GM12878 (cell line): Measurements from ENCODE around the gene CUL1. TPM values are rescaled to one million over a fixed set of nuclear protein-coding genes. Genes with fewer than 3 reads are reported as not detected.

ENCODE experiments used
- ATAC-seq: fragments of 200-7000 bp; cut with Tn5 transposase; 3 replicates; pipeline ENCODE4 v1.9.1; 2020; ENCODE audit warnings: mild to moderate bottlenecking, moderate library complexity
- BruUV-seq: library from RNA; stranded (reverse); fragments of 400-500 nt; replicated peaks from 2 replicates; lab custom pipeline; 2021; lab: Mats Ljungman, UMichigan
- CTCF ChIA-PET: fragments of 300-600 bp; sonication (Branson Sonifier 250); formaldehyde crosslinking; extraction: SDS; loops from one replicate; lab custom pipeline; 2021; ENCODE audit warnings: inconsistent platforms; lab: Yijun Ruan, JAX
- POLR2A ChIA-PET: fragments of 350-600 bp; formaldehyde crosslinking; extraction: SDS; loops from one replicate; lab custom pipeline; 2021; ENCODE audit warnings: inconsistent platforms; lab: Charles Lee
- RAD21 ChIA-PET: fragments of 300-600 bp; sonication (Branson Sonifier 250); formaldehyde crosslinking; loops from one replicate; lab custom pipeline; 2023; ENCODE audit warnings: antibody characterized with exemption; ENCODE audit not compliant: unreplicated experiment; lab: Charles Lee
- SMC1A ChIA-PET: fragments of 300-600 bp; sonication (Branson Sonifier 250); formaldehyde crosslinking; loops from one replicate; lab custom pipeline; 2023; ENCODE audit not compliant: unreplicated experiment, uncharacterized antibody; lab: Charles Lee
- DNase-seq: peaks from one replicate; pipeline ENCODE4 v3.0.0-alpha.2; 2011; ENCODE audit warnings: low read depth, low spot score
- FAIRE-seq: peaks from 3 replicates; lab custom pipeline; 2011; peaks lifted over from hg19 to GRCh38; lab: Jason Lieb, UNC
- H2AFZ ChIP-seq: 2 replicates; pipeline ENCODE4 v1.6.0; 2011; ENCODE audit warnings: low read depth, low read length, control low read depth; ENCODE audit not compliant: control insufficient read depth
- H3K27ac ChIP-seq: 2 replicates; pipeline ENCODE4 v1.5.1; 2011; ENCODE audit warnings: control low read depth; ENCODE audit not compliant: control insufficient read depth, insufficient read depth
- H3K27me3 ChIP-seq, 2 experiments: replicated peaks in 1 of 2; 2 replicates each; pipeline versions ENCODE4 v1.6.0 to v1.6.1; 2011; ENCODE audit warnings: low read length in 1 of 2; ENCODE audit not compliant: control insufficient read depth in 2 of 2, insufficient read depth in 2 of 2
- H3K36me3 ChIP-seq, 2 experiments: 2 replicates each; pipeline ENCODE4 v1.5.1; 2011; ENCODE audit warnings: low read length in 1 of 2; ENCODE audit not compliant: control insufficient read depth in 2 of 2, insufficient read depth in 2 of 2
- H3K4me1 ChIP-seq: 2 replicates; pipeline ENCODE4 v1.6.1; 2011; ENCODE audit warnings: mild to moderate bottlenecking, low read length, moderate library complexity, mixed read lengths; ENCODE audit not compliant: control insufficient read depth, insufficient read depth
- H3K4me2 ChIP-seq: 2 replicates; pipeline ENCODE4 v1.6.0; 2011; ENCODE audit warnings: control low read depth; ENCODE audit not compliant: control insufficient read depth, insufficient read depth
- H3K4me3 ChIP-seq: fragments of 200-600 bp; sonication (generic); 2 replicates; pipeline ENCODE4 v1.5.1; 2016
- H3K79me2 ChIP-seq: 2 replicates; pipeline ENCODE4 v1.6.0; 2011; ENCODE audit warnings: low read length; ENCODE audit not compliant: control insufficient read depth, insufficient read depth
- H3K9ac ChIP-seq: 2 replicates; pipeline ENCODE4 v1.8.0; 2011; ENCODE audit warnings: low read length, control low read depth, mixed read lengths; ENCODE audit not compliant: control insufficient read depth, insufficient read depth
- H3K9me3 ChIP-seq: replicated peaks from 3 replicates; pipeline ENCODE4 v1.5.1; 2011; ENCODE audit warnings: mild to moderate bottlenecking, low read length; ENCODE audit not compliant: control insufficient read depth, insufficient read depth
- H4K20me1 ChIP-seq: 2 replicates; pipeline ENCODE4 v1.6.0; 2011; ENCODE audit not compliant: control insufficient read depth, insufficient read depth
- ATF3 ChIP-seq: IDR thresholded peaks from 2 replicates; pipeline ENCODE4 v1.6.1; 2011; ENCODE audit warnings: low read depth, mild to moderate bottlenecking, low read length, moderate library complexity, borderline replicate concordance; ENCODE audit errors: extremely low read depth
- CREB1 ChIP-seq: IDR thresholded peaks from 2 replicates; pipeline ENCODE4 v1.6.1; 2012; ENCODE audit warnings: low read depth, mild to moderate bottlenecking, inconsistent platforms
- PAX5 ChIP-seq: IDR thresholded peaks from 2 replicates; pipeline ENCODE4 v1.6.1; 2011; ENCODE audit warnings: low read depth, low read length, borderline replicate concordance
- SIX5 ChIP-seq: IDR thresholded peaks from 2 replicates; pipeline ENCODE4 v1.6.1; 2011; ENCODE audit warnings: mild to moderate bottlenecking, low read depth, low read length, moderate library complexity; ENCODE audit not compliant: severe bottlenecking
- SPI1 ChIP-seq: IDR thresholded peaks from 2 replicates; pipeline ENCODE4 v1.6.1; 2011; ENCODE audit warnings: low read depth, mild to moderate bottlenecking, low read length, moderate library complexity, borderline replicate concordance; ENCODE audit not compliant: insufficient read depth
- WGBS: methylation state at CpG from one replicate; pipeline ENCODE4 v1.1.6; 2016; ENCODE audit warnings: low lambda C conversion rate; ENCODE audit not compliant: insufficient replicate concordance, insufficient coverage; ENCODE audit errors: missing lambda C conversion rate; 5-methylcytosine and 5-hydroxymethylcytosine counted together
- in situ Hi-C: fragments of 300-500 bp; cut with MboI; formaldehyde crosslinking; loops from 9 replicates; pipeline ENCODE4 v1.14.3; 2018; ENCODE audit warnings: mixed read lengths
- intact Hi-C: fragments of 100-400 bp; cut with micrococcal nuclease; formaldehyde crosslinking; loops from one replicate; pipeline ENCODE4 v1.14.2; 2022; ENCODE audit not compliant: unreplicated experiment
- polyA plus RNA-seq, 11 experiments: library from polyadenylated mRNA; depleted of rRNA in 4 of 11; unstranded in 6 of 11; stranded (reverse) in 5 of 11; fragments of >200 nt; fragmentation: Nextera tagmentation in 4 of 11; fragmentation: Illumina TruSeq in 1 of 11; extraction: Ambion mirVana in 4 of 11; extraction: Trizol in 1 of 11; gene quantifications; 1 replicate in 1 of 11; 2 replicates in 10 of 11; pipeline versions ENCODE4 v1.2.1 to v1.2.3, GENCODE V29; 2011 to 2016; ENCODE audit warnings: inconsistent platforms in 2 of 11, missing spikeins in 2 of 11, low read depth in 1 of 11
- total RNA-seq, 4 experiments: library from RNA; depleted of rRNA in 3 of 4; stranded (reverse); fragments of >200 nt in 3 of 4; fragmentation: Illumina TruSeq in 1 of 4; extraction: Trizol in 1 of 4; gene quantifications; 2 replicates each; pipeline versions ENCODE4 v1.2.1 to v1.2.3, GENCODE V29; 2013 to 2021
- TF ChIP-seq, protein P1 (sequence below): fragments of 450-650 bp; IDR thresholded peaks from 2 replicates; pipeline ENCODE4 v1.6.1; 2017; ENCODE audit warnings: antibody characterized with exemption, mild to moderate bottlenecking, moderate library complexity

The CUL1 gene
- total and polyA plus RNA-seq, 10 of the 15 experiments (the other 5 are each of a cell fraction or from before 2014, with no cell fraction given): 13.3 to 63.9 (median 45.9) TPM

DNA sequence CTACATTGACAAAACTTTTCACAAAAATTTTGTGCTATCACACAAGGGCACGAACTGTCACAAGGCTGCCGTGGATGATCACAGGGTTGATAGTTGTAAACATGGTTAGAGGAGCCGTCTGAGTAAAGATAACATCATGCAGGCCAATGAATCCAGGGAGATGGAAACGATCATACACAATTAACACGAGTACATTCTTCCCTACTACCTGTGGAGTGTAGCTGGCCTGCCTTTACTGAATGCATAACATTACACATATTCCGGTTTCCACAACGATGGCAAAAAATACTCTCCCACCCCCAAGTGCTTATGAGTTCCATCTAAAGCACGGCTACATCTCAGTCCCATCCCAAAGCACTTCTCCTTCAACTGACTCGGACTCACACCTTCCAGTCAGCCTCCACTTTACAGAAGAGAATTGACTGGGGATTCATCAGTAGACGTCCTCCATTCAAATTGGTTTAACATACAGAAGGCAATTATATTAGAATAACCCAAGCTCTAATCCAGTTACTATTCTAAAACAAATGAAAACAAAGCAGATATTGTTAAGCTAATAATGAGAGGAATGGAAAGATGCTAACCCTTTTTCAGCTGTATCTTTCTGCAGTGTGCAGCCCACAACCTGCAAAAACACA is 116.3 kb downstream of the CUL1 start:
- whole genome bisulfite sequencing: 72% methylated on average over 10 of the region's 10 CpGs
- no peak for FAIRE-seq

DNA sequence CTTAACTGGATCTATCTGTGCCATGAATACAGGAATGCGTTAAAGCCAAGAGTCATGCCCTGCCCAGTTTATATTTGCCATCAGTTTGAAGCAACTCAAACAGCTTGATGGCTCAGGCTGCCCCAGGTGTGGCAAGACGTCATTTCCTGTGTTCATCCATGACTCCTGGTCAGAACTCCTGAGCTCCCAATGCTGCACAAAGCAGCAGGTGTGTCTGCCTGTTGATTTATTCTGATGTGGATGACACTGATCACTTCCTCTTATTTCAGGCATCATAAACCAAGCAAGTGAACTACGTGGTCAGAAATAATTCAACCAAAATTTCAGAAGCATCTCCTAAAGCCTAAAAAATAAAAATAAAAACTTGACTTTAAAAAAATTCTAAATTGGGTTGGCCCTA is 116.9 kb downstream of the CUL1 start:
- no peak for FAIRE-seq
- H3K9me3 ChIP-seq: no peaks in the 10 kb centered on the region
- SMC1A ChIA-PET: interaction anchor here (0.7 to 1.6 kb wide), 6 partner anchors 10 to 240 kb away, joined by 3 to 5 read pairs (median 3); no protein-coding TSS in a partner anchor
- in situ Hi-C loops: no loop called here
- H3K36me3 ChIP-seq: peaks cover 13 to 43% of the 10 kb centered on the region in 2 experiments
- POLR2A ChIA-PET: no interaction called here
- no peak overlapping the region for H3K4me2 ChIP-seq
- no peak overlapping the region for H3K27ac ChIP-seq
- CTCF ChIA-PET: interaction anchor here (0.9 to 1.9 kb wide), 5 partner anchors 10 to 250 kb away, joined by 3 to 5 read pairs (median 4); no protein-coding TSS in a partner anchor
- whole genome bisulfite sequencing: 30% methylated on average over 3 of the region's 3 CpGs
- H3K79me2 ChIP-seq: no peaks in the 10 kb centered on the region
- peak; percentile 76; the same call in 1 of the 2 replicates for TF ChIP-seq SPI1
- TF ChIP-seq, protein P1, sequence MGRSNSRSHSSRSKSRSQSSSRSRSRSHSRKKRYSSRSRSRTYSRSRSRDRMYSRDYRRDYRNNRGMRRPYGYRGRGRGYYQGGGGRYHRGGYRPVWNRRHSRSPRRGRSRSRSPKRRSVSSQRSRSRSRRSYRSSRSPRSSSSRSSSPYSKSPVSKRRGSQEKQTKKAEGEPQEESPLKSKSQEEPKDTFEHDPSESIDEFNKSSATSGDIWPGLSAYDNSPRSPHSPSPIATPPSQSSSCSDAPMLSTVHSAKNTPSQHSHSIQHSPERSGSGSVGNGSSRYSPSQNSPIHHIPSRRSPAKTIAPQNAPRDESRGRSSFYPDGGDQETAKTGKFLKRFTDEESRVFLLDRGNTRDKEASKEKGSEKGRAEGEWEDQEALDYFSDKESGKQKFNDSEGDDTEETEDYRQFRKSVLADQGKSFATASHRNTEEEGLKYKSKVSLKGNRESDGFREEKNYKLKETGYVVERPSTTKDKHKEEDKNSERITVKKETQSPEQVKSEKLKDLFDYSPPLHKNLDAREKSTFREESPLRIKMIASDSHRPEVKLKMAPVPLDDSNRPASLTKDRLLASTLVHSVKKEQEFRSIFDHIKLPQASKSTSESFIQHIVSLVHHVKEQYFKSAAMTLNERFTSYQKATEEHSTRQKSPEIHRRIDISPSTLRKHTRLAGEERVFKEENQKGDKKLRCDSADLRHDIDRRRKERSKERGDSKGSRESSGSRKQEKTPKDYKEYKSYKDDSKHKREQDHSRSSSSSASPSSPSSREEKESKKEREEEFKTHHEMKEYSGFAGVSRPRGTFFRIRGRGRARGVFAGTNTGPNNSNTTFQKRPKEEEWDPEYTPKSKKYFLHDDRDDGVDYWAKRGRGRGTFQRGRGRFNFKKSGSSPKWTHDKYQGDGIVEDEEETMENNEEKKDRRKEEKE: no peak
- TF ChIP-seq, all 136 proteins: peak for 1
- RAD21 ChIA-PET: interaction anchor here (0.5 to 1.9 kb wide), 2 partner anchors 148 to 183 kb away, joined by 3 to 7 read pairs; no protein-coding TSS in a partner anchor
- no TSS peak for BruUV-seq
- Histone ChIP-seq H3K4me3 (no peak overlapping the region), H2AFZ (no peak overlapping the region), H3K4me1 (no peaks in the 10 kb centered on the region), H3K9ac (no peak overlapping the region), H3K27me3 (no peaks in the 10 kb centered on the region), H4K20me1 (no peaks in the 10 kb centered on the region)
- intact Hi-C loops: no loop called here
- no peak for ATAC-seq
- no peak for DNase-seq

More for the DNA sequence above, 116.3 kb downstream of the CUL1 start:
- no TSS peak for BruUV-seq
- in situ Hi-C loops: no loop called here
- intact Hi-C loops: no loop called here
- Histone ChIP-seq H3K4me3 (no peak overlapping the region), H3K36me3 (peaks cover 13 to 43% of the 10 kb centered on the region in 2 experiments), H3K79me2 (no peaks in the 10 kb centered on the region), H2AFZ (no peak overlapping the region), H3K4me1 (no peaks in the 10 kb centered on the region), H3K9ac (no peak overlapping the region), H3K9me3 (no peaks in the 10 kb centered on the region), H3K4me2 (no peak overlapping the region), H3K27ac (no peak overlapping the region), H3K27me3 (no peaks in the 10 kb centered on the region), H4K20me1 (no peaks in the 10 kb centered on the region)
- ChIA-PET RAD21 (interaction anchor here (0.5 to 1.9 kb wide), 2 partner anchors 148 to 182 kb away, joined by 3 to 7 read pairs; no protein-coding TSS in a partner anchor), SMC1A (interaction anchor here (0.7 to 1.2 kb wide), 3 partner anchors 9 to 58 kb away, joined by 3 read pairs; no protein-coding TSS in a partner anchor), POLR2A (no interaction called here), CTCF (interaction anchor here (0.9 to 1.8 kb wide), 4 partner anchors 9 to 251 kb away, joined by 3 to 5 read pairs (median 4); no protein-coding TSS in a partner anchor)
- DNase-seq (no peak), ATAC-seq (no peak)
- TF ChIP-seq ATF3 (no peak), SIX5 (no peak), PAX5 (no peak), CREB1 (no peak)
